Activated T-helper 2 cell treated with anti-CD3 and anti-CD28 coated beads, Interferon-gamma antibody, Interleukin-2, Interleukin-4, amounts not matched to agents 10 μg/mL and 5 μg/mL and 100 μg/mL, durations not matched to agents 14 hours and 24 hours and 36 hours (primary cell): ENCODE measurements around the gene NINL. TPM values are rescaled to one million over a fixed set of nuclear protein-coding genes. Genes with fewer than 3 reads are reported as not detected.
"Not testable (repeated sequence)": the region's sequence is repeated elsewhere in the genome, so short reads cannot be mapped to it uniquely, and the experiment has no call there.

Source experiments
- DNase-seq: peaks from one replicate; pipeline ENCODE4 v3.0.0; 2021; ENCODE audit warnings: low spot score
- H3K27ac Mint-ChIP-seq: one replicate; pipeline ENCODE4 v1.8.0; 2021; ENCODE audit warnings: mixed read lengths
- H3K27me3 Mint-ChIP-seq: one replicate; pipeline ENCODE4 v1.8.0; 2021; ENCODE audit warnings: low read depth, mixed read lengths
- H3K36me3 Mint-ChIP-seq: one replicate; pipeline ENCODE4 v1.8.0; 2021; ENCODE audit warnings: low read depth, mixed read lengths
- H3K4me1 Mint-ChIP-seq: one replicate; pipeline ENCODE4 v1.8.0; 2021; ENCODE audit warnings: low read depth, mixed read lengths
- H3K4me3 Mint-ChIP-seq: one replicate; pipeline ENCODE4 v1.8.0; 2021; ENCODE audit warnings: low read depth, mild to moderate bottlenecking, moderate library complexity, mixed read lengths
- H3K9me3 Mint-ChIP-seq: one replicate; pipeline ENCODE4 v1.8.0; 2021; ENCODE audit warnings: mixed read lengths
- intact Hi-C: fragments of 100-400 bp; cut with micrococcal nuclease; formaldehyde crosslinking; loops from one replicate; pipeline ENCODE4 v1.15.1; 2023
- total RNA-seq: library from RNA; stranded (reverse); gene quantifications from 2 replicates; pipeline ENCODE4 v1.2.3, GENCODE V29; 2022

The NINL gene
- 6.9 and 7.5 TPM in 2 replicates for total RNA-seq

GRCh38 chr20:25584905-25585704 is at the start of gene NINL:
TSS of gene NINL (minus strand) at chr20:25585531. CDS start at chr20:25526587, 58,944 bp downstream.
- H3K4me3 Mint-ChIP-seq: peak within 1 kb of the TSS; percentile 80
- H3K27ac Mint-ChIP-seq: peak within 1 kb of the TSS; percentile 58
- H3K27me3 Mint-ChIP-seq: no peaks in the 10 kb centered on the region
- peaks cover 8% of the 10 kb centered on the region for H3K36me3 Mint-ChIP-seq
- H3K9me3 Mint-ChIP-seq: no peaks in the 10 kb centered on the region
- H3K4me1 Mint-ChIP-seq: peaks cover 12% of the 10 kb centered on the region
- peak; percentile 52 for DNase-seq
- intact Hi-C loops: loop anchor here (1.0 to 5.0 kb wide), 2 partner anchors 38 to 112 kb away; partner anchors contain the start of gene ZNF337

GRCh38 chr20:25632940-25633790 is 47.8 kb upstream of the NINL start:
- DNase-seq: no peak
- Mint-ChIP-seq H3K36me3 (peaks cover 63% of the 10 kb centered on the region), H3K4me3 (no peak overlapping the region), H3K4me1 (peaks cover 9% of the 10 kb centered on the region), H3K27me3 (no peaks in the 10 kb centered on the region), H3K27ac (no peak overlapping the region), H3K9me3 (peaks cover 45% of the 10 kb centered on the region)
- intact Hi-C loops: no loop called here

- DNase-seq, intact Hi-C loops, H3K27me3 Mint-ChIP-seq, H3K4me3 Mint-ChIP-seq, H3K4me1 Mint-ChIP-seq, H3K27ac Mint-ChIP-seq: not testable (repeated sequence)
- H3K9me3 Mint-ChIP-seq: peaks cover 43% of the 10 kb centered on the region
- peaks cover 60% of the 10 kb centered on the region for H3K36me3 Mint-ChIP-seq
Observed at GRCh38 chr20:25630615-25631014, 45.3 kb upstream of the NINL start.

GRCh38 chr20:25629816-25630499 is 44.6 kb upstream of the NINL start:
- Mint-ChIP-seq H3K4me3 (no peak overlapping the region), H3K9me3 (peaks cover 39% of the 10 kb centered on the region), H3K27me3 (no peaks in the 10 kb centered on the region), H3K27ac (no peak overlapping the region), H3K4me1 (peaks cover 9% of the 10 kb centered on the region), H3K36me3 (peaks cover 54% of the 10 kb centered on the region)
- intact Hi-C loops: loop anchor here (10.0 kb wide), 1 partner anchor 235 kb away; the partner anchor contains the start of gene ABHD12
- no peak for DNase-seq

- intact Hi-C loops: loop anchor here (10.0 kb wide), 1 partner anchor 232 kb away; the partner anchor contains the start of gene ABHD12
- H3K27me3 Mint-ChIP-seq: no peaks in the 10 kb centered on the region
Observed at GRCh38 chr20:25626779-25627178, 41.4 kb upstream of the NINL start.

GRCh38 chr20:25624500-25624939 is 39.2 kb upstream of the NINL start:
- H3K36me3 Mint-ChIP-seq: peaks cover 37% of the 10 kb centered on the region
- intact Hi-C loops: loop anchor here (1.0 to 10.0 kb wide), 3 partner anchors 72 to 632 kb away; partner anchors contain the start of genes ABHD12, APMAP and ZNF337
- H3K27ac Mint-ChIP-seq: peak overlapping the region; percentile 95
- H3K4me1 Mint-ChIP-seq: peaks cover 25% of the 10 kb centered on the region
- no peak for DNase-seq
- peak overlapping the region; percentile 89 for H3K4me3 Mint-ChIP-seq
- H3K9me3 Mint-ChIP-seq: peaks cover 25% of the 10 kb centered on the region
- no peaks in the 10 kb centered on the region for H3K27me3 Mint-ChIP-seq

More at GRCh38 chr20:25626779-25627178, 41.4 kb upstream of the NINL start:
- no peak for DNase-seq
- H3K27ac Mint-ChIP-seq: no peak overlapping the region
- H3K4me3 Mint-ChIP-seq: no peak overlapping the region
- H3K9me3 Mint-ChIP-seq: peaks cover 34% of the 10 kb centered on the region
- peaks cover 34% of the 10 kb centered on the region for H3K36me3 Mint-ChIP-seq
- peaks cover 21% of the 10 kb centered on the region for H3K4me1 Mint-ChIP-seq

- intact Hi-C loops: loop anchor here (1.0 to 10.0 kb wide), 5 partner anchors 21 to 632 kb away; partner anchors contain the start of genes ABHD12, APMAP, NINL and ZNF337
- no peaks in the 10 kb centered on the region for H3K27me3 Mint-ChIP-seq
- H3K9me3 Mint-ChIP-seq: peaks cover 19% of the 10 kb centered on the region
- DNase-seq: peak; percentile 89
- H3K27ac Mint-ChIP-seq: peak within 1 kb of the TSS; percentile 95
- H3K4me3 Mint-ChIP-seq: peak within 1 kb of the TSS; percentile 89
- peaks cover 34% of the 10 kb centered on the region for H3K36me3 Mint-ChIP-seq
- peaks cover 26% of the 10 kb centered on the region for H3K4me1 Mint-ChIP-seq
Observed at GRCh38 chr20:25623736-25624499, 38.6 kb upstream of the NINL start, which contains the start of gene NANP. TSS of gene NANP (minus strand) at chr20:25624014. CDS start at chr20:25623948, 66 bp downstream.

GRCh38 chr20:25623225-25623735 is 37.9 kb upstream of the NINL start:
- Mint-ChIP-seq H3K27me3 (no peaks in the 10 kb centered on the region), H3K27ac (peak overlapping the region; percentile 95), H3K9me3 (peaks cover 15% of the 10 kb centered on the region), H3K4me3 (peak overlapping the region; percentile 89), H3K4me1 (peaks cover 26% of the 10 kb centered on the region), H3K36me3 (peaks cover 27% of the 10 kb centered on the region)
- intact Hi-C loops: loop anchor here (1.0 to 10.0 kb wide), 4 partner anchors 20 to 631 kb away; partner anchors contain the start of genes ABHD12, APMAP and NINL
- peak; percentile 27 for DNase-seq

GRCh38 chr20:25622450-25623224 is 37.3 kb upstream of the NINL start:
- peak overlapping the region; percentile 89 for H3K4me3 Mint-ChIP-seq

GRCh38 chr20:25622049-25622448 is 36.7 kb upstream of the NINL start:
- Mint-ChIP-seq H3K27me3 (no peaks in the 10 kb centered on the region), H3K4me1 (peaks cover 26% of the 10 kb centered on the region), H3K4me3 (peak overlapping the region; percentile 89), H3K36me3 (peaks cover 21% of the 10 kb centered on the region), H3K27ac (peak overlapping the region; percentile 95), H3K9me3 (peaks cover 9% of the 10 kb centered on the region)
- DNase-seq: no peak
- intact Hi-C loops: loop anchor here (2.0 to 10.0 kb wide), 3 partner anchors 19 to 630 kb away; partner anchors contain the start of genes ABHD12 and APMAP

More at GRCh38 chr20:25622450-25623224, 37.3 kb upstream of the NINL start:
- Mint-ChIP-seq H3K27ac (peak overlapping the region; percentile 95), H3K36me3 (peaks cover 21% of the 10 kb centered on the region), H3K9me3 (peaks cover 9% of the 10 kb centered on the region), H3K27me3 (no peaks in the 10 kb centered on the region), H3K4me1 (peaks cover 26% of the 10 kb centered on the region)
- no peak for DNase-seq
- intact Hi-C loops: loop anchor here (1.0 to 10.0 kb wide), 4 partner anchors 20 to 630 kb away; partner anchors contain the start of genes ABHD12, APMAP and NINL
